HG03139 (cell line): Measurements from ENCODE around the gene SLC43A1.
"Not testable (repeated sequence)": the region's sequence is repeated elsewhere in the genome, so short reads cannot be mapped to it uniquely, and the experiment has no call there.

Experiments used
- ATAC-seq: cut with Tn5 transposase; IDR thresholded peaks from one replicate; pipeline ENCODE4 v1.9.1; 2021; ENCODE audit not compliant: unreplicated experiment

SLC43A1 gene

GRCh38 chr11:57461841-57462489 is 53.5 kb downstream of the SLC43A1 start:
- ATAC-seq = no peak

GRCh38 chr11:57460758-57461749 is 54.4 kb downstream of the SLC43A1 start:
- no peak for ATAC-seq

- no peak for ATAC-seq
Measured at GRCh38 chr11:57460022-57460757, 55.3 kb downstream of the SLC43A1 start, which contains the start of gene RTN4RL2. TSS of gene RTN4RL2 (plus strand) at chr11:57460528. CDS start at chr11:57460866, 338 bp downstream.

- no peak for ATAC-seq
Measured at GRCh38 chr11:57459164-57460021, 56.1 kb downstream of the SLC43A1 start.

GRCh38 chr11:57458410-57459163 is 56.9 kb downstream of the SLC43A1 start:
- no peak for ATAC-seq

GRCh38 chr11:57458060-57458409 is 57.5 kb downstream of the SLC43A1 start:
- ATAC-seq = no peak

- no peak for ATAC-seq
Measured at GRCh38 chr11:57457643-57458023, 57.9 kb downstream of the SLC43A1 start.

GRCh38 chr11:57456960-57457642 is 58.4 kb downstream of the SLC43A1 start:
- ATAC-seq = no peak

- ATAC-seq = no peak
Measured at GRCh38 chr11:57453543-57454177, 61.8 kb downstream of the SLC43A1 start.

GRCh38 chr11:57446055-57446454 is 69.4 kb downstream of the SLC43A1 start:
- no peak for ATAC-seq

- not testable (repeated sequence) for ATAC-seq
Measured at GRCh38 chr11:57445122-57445394, 70.4 kb downstream of the SLC43A1 start.

- no peak for ATAC-seq
Measured at GRCh38 chr11:57444362-57445121, 71.0 kb downstream of the SLC43A1 start.

GRCh38 chr11:57440744-57441414 is 74.6 kb downstream of the SLC43A1 start:
- ATAC-seq = no peak

GRCh38 chr11:57439786-57440185 is 75.7 kb downstream of the SLC43A1 start:
- ATAC-seq = no peak

- ATAC-seq = no peak
Measured at GRCh38 chr11:57438345-57439285, 76.9 kb downstream of the SLC43A1 start.

- ATAC-seq = no peak
Measured at GRCh38 chr11:57436031-57436430, 79.5 kb downstream of the SLC43A1 start.
